Measurements from ENCODE around the gene F8.
"Not testable (repeated sequence)": the region's sequence is repeated elsewhere in the genome, so short reads cannot be mapped to it uniquely, and the experiment has no call there.

DNA sequence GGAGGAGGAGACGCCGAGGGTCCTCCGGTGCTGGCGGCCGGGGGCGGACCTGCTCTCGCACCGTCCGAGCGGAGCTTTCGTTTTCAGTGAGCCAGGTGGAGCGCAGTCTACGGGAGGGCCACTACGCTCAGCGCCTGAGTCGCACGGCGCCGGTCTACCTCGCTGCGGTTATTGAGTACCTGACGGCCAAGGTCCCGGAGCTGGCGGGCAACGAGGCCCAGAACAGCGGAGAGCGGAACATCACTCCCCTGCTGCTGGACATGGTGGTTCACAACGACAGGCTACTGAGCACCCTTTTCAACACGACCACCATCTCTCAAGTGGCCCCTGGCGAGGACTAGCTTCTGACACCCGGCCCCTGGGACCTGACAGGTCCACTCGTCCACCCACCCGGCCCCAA is 137.5 kb downstream of the F8 start:
- TF ChIP-seq, protein P1, sequence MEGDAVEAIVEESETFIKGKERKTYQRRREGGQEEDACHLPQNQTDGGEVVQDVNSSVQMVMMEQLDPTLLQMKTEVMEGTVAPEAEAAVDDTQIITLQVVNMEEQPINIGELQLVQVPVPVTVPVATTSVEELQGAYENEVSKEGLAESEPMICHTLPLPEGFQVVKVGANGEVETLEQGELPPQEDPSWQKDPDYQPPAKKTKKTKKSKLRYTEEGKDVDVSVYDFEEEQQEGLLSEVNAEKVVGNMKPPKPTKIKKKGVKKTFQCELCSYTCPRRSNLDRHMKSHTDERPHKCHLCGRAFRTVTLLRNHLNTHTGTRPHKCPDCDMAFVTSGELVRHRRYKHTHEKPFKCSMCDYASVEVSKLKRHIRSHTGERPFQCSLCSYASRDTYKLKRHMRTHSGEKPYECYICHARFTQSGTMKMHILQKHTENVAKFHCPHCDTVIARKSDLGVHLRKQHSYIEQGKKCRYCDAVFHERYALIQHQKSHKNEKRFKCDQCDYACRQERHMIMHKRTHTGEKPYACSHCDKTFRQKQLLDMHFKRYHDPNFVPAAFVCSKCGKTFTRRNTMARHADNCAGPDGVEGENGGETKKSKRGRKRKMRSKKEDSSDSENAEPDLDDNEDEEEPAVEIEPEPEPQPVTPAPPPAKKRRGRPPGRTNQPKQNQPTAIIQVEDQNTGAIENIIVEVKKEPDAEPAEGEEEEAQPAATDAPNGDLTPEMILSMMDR (IDR thresholded peaks at IDR 0.05): not testable (repeated sequence)
- not testable (repeated sequence) for TF ChIP-seq POLR2A (IDR thresholded peaks at IDR 0.05)
